Activated CD8-positive, alpha-beta memory T cell treated with anti-CD3 and anti-CD28 coated beads, Interleukin-2, amount 50 U/mL, for 24 hours (primary cell): ENCODE data around the gene QSOX1.

Source experiments
- DNase-seq: peaks from one replicate; pipeline ENCODE4 v3.0.0-alpha.2; 2020; ENCODE audit errors: extremely low read depth

Gene QSOX1

DNA sequence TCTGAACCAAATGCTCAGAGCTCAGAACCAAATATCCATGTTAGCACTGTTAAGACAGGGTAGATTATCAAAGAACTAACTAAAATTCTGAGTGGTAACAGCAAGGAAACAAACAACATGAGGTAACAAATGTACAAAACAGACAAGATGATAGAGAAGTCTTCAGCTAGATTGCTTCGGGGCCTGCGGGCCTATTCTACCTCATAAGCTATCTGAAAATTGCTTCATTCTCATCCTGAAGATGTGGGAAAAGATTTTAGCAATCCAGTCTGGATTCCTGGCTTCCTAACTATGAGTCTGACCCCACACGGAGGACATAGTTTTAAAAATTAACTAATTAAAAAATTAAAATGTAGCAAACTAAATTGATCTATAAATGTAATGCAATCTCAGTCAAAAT lies 9.2 kb upstream of the QSOX1 start:
- DNase-seq = no peak

DNA sequence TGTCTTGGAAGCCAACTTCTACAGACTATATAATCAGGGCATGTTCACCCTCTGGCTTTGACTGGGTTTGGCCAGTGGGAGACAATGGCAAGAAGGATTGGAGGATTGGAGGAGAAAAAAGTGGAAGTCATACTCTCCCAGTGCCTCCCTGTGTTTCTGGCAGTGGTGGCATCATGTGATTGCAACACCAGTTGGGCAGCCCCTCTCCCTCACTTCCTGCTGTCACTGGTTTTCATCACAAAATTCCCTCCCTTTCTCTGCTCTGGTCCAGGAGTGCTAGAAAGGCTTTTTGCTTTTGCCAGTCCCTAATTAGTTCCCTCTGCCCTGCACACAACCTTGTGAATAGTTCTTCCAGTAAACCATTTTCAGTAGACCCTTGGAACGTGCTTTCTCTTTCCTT lies 3.7 kb upstream of the QSOX1 start:
- no peak for DNase-seq

DNA sequence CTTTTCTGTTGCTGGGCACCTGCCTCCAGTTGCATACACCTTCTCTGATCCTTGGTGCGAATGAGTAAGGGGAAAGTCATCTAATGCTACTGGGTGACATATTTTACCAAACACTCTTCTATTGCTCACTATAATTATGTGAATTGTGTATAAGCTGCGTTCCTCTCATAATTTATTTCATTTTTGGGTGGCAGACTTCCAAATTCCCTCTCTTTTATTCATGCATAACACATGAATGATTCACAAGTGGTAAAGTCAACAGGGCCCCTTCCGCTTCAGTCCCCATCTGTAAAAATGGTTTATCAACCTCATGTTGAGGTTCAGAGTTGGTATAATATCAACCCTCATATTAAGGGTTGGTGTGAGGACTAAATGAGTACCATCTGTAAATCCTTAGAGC lies 3.2 kb upstream of the QSOX1 start:
- no peak for DNase-seq

DNA sequence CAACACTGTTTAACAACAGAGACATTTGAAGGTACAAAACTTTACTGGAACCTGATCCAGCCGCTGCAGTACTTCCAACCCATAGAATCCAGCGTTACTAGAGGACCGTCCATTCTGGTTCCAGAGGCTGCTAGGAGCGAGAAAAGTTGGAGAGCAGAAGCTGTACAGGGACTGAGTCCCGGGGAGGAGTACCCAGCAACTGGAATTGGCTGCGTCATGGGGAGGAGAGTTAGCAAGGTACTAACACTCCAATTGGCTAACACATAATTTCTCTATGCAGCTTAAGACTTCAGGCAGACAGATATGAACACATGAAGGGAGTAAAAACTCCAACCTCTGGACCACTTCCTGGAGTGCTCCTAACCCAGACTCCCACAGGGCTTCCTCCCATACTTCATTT lies 2.1 kb upstream of the QSOX1 start:
- no peak for DNase-seq

DNA sequence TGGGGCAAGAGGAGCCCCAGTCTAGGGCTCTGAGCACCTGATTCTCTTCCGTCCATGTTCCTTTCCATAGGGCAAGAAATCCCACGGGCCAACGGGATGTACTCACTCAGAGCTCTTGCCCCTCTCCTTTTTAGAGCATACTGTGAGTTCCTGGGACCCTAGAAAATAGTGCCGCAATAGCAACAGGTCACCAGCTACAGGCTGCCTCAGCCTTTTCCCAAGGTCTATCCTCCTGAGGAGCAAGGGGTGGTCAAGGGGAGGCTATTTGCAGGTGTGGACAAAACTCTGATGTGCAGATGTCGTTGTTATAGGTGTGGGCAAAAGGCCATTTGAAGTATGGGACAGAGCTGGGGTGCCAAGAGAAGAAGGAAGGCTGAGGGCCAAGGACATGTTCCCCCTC lies 1.6 kb upstream of the QSOX1 start:
- no peak for DNase-seq

DNA sequence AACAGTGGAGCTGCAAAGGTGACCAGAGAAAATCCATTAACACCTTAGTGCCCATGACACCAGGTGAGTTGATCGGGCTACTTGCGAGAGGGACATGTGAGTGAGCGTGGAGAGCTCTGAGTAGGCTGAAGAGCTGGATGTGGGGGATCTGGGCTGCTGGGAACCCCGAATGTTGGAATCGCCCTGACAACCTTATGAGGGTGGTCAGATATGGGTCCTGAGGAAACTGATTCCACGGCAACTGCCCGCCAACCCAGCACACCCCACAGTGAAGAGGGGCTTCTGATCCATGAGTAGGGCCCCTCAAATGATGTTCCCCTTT lies 705 bp upstream of the QSOX1 start:
- DNase-seq = no peak

DNA sequence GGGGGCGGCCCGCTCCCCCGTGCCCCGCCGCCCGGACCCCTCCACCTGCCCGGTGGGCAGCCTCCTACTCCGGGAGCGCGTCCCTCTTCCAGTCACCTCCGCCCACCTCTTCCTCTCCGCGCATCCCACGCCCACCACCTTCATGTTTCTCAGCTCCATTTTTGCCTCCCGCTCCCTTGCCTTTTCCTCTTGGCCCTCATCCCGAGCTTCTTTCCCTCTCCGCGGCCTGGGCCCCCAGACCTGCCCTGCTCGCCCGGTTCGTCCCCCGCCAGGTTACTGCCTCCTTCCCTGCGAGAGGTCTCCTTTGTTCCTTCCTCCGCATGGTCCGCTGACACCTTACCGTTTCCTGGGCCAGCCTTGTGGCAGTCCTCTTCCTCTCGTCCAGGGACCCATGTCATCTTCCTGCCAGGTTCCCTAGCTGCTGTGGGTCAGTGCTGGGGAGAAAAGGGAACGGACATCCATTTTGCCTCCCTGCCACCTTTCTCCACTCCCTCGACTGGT lies 563 bp downstream of the QSOX1 start:
- DNase-seq = no peak

DNA sequence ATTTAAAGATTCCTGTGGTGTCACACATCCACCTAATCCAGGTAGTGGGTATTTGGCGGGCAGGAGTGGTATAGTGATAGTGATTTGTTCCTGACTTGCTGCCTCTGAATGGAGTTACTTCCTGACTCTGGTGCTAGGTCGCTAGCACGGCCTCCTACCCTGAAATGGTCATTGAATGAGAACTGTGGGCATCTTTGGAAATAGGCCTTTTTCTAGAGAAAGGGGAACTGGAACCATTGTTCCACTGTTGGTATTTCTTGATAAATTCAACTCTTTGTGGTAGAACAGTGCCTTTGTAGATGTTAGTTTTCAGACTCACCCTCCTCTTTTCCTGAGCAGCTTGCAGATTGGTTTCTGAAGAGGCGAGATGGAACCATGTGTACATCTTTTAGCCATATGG lies 1.5 kb downstream of the QSOX1 start:
- DNase-seq = no peak

DNA sequence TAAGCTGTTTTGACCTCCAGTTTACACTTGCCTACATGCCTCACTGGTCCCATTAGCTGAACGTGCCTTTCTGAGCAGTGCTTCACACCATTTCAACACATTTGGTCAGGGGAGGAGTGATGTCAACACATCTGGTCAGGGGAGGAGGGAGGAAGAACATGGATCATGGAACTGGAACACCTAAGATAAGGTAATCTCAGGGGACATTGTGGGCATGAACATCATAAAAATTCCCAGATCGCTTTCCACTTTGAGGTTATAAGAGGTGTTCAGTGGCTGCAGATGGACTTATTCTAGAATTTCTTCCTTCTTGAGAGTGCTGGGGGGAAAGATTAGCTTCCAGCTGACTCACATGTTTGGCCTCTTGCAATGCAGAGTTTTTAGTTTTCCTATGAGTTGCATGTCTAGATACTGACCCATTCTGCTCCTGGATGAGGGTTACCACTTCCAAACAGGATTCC lies 2.0 kb downstream of the QSOX1 start:
- DNase-seq = no peak

DNA sequence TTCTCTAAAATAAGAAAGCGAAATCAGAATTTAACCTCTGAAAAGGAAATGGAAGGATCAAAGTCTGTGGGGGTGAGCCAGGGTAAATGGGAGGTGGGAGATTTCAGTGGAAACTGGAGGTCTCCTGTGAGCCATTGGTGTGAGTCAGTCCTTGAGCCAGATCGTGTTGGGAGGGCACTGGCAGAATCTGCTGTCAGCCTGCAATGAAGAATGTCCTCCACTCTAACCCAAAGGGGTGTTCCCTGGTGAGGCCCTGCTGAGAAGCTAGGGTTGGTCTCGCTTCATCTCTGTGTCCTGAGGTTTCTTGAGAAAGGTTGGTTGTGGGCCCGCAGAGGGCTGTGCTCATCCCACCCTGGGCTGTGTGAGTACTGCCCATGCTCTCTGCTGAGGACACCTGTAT lies 2.4 kb downstream of the QSOX1 start:
- no peak for DNase-seq

DNA sequence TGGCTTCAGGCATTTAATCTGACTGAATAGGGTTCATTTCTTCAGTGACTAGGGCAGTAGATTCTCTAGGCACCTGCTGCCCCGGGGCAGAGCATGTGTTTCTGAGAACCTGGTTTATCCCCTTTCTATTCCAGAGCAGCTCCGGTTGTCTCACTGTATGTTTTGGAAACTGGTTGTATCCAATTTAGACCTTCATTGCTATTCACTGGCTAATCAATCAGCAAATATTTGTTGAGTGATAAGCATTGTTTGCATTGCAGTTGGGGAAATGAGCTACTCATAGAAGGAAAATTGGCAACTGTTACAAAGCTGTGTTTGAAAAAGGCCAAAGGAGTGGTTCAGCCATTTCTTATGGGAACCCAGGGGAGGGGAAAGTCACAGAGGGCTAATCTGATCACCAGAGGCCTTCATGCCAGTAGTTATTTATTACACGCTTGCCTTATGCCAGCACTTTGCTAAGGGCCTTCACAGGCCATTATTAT lies 2.9 kb downstream of the QSOX1 start:
- no peak for DNase-seq

DNA sequence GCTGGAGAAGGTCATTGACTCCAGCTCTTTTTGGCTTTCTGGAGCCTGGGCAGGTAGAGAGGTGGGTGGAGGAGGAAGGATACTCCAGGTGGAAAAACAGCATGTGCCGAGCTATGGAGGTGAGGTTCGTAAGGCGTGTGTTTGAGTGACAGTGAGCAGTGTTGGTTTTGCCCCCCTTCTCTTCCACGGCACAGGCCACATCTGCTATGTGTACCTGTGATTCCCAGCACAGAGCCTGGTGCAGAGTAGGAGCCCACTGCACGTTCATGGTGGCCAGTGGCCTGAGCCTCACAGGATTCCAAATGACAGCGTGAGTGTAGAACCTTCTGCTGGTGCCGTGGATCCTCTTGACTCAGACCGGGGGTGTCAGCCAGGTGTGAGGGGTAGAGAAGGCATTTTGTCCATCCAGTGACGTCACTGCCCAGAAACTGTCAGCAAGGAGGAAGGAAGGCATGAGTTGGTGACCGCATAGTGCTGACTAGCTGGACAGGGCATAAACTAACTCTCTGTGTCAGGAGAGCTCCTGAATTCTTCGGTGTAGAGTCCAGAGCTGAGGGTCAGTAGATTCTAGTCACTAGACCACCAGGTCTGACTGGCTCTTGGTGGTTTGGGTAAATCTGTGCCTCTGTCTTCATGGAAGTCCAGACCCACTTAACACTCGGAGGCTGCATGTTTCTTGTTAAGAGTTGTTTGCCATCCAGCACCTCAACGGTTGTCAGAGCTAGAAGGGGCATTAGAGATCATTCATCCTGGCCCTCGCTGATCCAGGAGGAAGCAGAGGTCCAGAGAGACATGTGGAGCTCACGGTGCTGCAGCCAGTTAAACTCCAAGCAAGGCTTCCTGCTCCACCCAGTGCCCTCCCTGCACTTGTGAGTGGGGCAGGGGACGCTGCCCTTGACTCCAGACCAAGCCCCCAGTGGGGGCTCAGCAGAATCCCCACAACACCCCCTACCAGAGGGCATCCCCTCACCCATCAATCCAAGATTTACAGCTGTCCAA lies 3.8 kb downstream of the QSOX1 start:
- no peak for DNase-seq

DNA sequence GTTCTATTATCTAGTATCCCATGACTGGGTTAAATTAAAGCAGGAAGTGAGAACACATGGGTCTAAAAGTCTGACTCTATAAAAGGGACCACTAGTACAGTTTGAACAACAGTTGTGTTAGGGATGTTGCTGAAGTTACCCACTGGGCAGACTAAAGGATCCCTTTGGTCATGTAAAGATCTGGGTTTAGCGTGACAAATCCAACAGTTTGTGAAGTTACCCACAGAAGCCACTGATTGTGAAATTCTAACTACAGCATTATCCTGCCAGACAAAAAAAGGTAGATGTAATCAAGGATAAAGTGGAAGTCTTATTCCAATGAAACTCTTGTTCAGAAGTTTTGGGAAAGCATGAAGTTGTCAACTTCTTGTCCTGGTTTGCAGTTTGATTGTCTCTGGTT lies 5.7 kb downstream of the QSOX1 start:
- DNase-seq = no peak

DNA sequence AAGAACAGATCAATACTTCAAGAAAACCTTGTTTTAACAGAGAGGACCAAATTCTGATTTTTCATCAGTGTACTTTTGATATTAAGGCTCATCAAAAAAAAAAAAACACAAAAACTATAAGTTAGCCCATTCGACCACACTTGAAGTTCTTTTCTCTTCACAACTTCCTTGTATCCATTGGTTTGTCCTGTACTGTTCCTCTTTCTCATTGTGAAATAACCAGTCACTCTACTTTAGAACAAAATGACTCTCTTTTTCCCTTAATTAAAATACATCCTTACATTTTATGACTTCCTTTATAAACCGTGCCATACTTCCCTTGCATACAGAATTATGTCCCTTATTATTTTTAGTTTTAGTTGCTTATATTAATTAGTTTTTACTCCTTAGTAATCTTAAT lies 8.4 kb downstream of the QSOX1 start:
- DNase-seq = no peak

DNA sequence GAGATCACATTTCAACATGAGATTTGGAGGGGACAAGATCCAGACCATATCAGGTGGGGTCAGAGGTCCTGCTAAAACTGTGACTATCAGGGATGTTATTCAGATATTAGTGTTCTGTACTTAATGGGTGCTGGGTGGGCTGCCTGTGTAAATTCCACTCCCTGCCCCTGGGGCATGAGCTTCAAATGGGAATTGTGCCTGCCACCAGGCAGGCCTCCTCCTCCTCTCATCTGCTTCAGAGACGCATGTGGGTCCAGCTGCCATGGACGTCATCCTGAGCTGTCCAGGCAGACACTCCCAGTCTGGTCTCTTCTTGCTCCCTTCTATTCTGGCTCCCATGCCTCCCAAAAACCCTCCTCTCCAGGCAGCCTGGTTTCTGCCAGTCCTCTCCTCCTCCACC lies 10.4 kb downstream of the QSOX1 start:
- no peak for DNase-seq

DNA sequence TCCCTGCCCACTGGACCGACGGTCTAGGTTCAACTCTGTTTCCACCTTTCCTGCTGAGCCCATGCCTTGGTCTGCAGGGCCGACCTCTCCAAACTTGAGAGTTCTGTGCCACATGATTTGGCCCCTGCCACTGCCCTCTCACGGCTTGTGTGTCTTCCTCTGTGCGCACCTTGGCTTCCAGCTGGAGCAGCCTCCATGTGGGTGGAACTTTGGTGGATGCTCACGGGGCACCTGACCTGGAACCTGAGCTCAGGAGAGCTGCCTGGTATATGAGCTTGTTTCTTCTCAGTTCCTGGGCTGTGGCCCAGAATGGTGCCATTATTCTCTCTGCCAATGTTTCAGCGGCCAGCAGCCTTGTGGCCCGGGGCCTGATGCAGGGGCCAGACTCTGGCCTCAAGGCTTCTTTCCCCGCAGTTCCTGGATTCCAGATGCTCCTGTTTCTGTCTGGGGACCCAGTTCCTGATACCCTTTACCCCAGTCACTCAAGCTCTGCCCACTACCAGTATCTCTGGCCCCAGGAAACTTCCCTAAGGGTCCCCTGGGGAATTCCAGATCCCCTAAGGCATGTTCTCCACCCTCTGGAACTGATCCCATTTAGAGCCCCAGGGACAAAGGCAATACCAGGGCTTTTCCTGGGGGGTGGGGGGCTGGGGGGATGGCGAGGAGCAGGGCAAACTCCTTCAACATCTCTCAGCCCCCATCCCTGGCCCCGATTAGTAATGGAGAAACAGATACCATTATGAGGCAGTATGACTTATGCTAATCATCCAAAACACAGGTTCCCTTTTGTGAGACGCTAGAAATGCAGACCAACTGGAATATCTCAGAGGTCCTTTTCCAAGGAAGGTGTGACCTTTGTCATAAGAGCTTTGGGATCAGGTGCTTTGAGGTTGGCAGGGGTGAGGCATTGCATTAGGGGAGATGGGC lies 11.1 kb downstream of the QSOX1 start:
- no peak for DNase-seq

DNA sequence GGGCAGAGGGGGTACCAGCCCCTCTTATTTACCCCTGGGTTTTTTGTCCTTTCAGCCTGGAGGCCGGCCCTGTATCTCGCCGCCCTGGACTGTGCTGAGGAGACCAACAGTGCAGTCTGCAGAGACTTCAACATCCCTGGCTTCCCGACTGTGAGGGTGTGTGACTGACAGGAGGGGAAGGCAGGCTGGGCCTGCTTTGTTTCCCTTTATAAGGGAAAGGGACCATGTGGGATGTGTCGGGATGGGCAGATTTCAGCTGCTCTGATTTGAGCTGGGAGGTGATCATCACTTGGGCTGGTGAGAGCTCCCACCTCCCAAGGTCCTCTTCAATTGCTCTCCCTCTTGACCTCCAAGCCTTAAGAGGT lies 11.7 kb downstream of the QSOX1 start:
- DNase-seq = no peak

DNA sequence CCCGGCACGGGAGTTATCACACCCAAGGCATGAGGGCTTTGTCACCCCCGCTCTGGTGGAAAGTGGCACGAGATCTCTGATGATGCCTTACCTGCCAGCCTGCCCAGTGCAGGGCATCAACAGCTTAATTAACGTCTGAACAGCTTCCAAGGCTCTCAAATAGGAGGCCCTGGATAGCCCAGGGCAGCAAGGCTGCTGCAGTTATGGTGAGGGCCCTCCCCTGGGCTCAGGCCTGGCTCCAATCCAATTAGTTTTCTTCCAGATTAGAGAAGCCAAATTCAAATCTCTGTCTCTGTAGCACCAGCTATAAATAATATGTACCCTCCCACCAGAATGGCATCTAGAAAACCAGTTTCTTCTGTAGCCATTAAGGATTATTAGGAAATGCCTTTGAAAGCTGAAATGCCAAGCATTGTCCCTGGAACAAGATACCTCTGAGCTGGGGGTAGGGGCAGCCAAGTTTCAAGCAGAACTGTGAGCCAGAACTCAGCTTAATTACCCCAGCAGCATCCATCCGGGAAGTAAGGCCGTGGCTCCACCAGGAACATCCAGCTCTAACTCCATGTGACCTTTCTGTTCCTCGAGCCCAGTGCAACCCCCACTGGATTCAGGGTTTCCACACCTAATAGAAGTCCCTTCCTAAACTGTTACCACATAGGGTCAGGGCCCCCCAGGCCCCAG lies 12.5 kb downstream of the QSOX1 start:
- no peak for DNase-seq

DNA sequence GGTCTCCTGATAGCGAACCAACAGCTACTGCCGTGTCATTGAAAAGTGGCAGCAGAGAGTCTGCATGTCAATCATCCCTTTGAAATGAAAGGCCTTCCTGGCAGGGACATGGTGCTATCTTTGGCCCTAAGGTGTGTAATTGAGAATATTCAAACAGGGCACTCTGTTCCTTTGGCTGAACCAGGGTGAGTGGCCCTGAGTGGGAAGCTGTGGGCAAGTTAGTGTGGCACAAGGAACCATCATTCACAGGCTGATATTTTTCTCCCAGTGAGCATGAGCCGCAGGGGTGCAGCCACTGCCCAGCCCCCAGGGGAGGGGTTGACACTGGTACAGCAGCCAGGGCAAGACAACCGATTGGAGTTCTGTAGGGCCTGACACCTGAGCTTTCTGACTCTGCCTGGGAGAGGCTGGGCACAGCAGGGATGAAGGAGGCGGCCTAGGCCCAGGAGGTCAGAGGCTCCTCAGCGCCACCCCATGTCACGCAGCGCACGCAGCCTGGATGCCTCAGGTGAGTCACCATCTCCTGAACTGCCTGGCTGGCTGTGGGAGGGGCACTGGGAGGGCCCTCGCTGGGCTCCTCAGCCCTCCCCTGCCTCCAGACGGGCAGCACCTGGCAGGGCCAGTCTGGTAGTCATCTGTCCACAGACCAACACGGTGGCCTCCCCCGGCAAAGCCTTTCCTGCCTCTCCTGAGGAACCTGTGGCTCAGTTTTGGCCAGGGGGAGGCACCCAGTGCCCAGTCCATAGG lies 13.2 kb downstream of the QSOX1 start:
- DNase-seq = no peak

DNA sequence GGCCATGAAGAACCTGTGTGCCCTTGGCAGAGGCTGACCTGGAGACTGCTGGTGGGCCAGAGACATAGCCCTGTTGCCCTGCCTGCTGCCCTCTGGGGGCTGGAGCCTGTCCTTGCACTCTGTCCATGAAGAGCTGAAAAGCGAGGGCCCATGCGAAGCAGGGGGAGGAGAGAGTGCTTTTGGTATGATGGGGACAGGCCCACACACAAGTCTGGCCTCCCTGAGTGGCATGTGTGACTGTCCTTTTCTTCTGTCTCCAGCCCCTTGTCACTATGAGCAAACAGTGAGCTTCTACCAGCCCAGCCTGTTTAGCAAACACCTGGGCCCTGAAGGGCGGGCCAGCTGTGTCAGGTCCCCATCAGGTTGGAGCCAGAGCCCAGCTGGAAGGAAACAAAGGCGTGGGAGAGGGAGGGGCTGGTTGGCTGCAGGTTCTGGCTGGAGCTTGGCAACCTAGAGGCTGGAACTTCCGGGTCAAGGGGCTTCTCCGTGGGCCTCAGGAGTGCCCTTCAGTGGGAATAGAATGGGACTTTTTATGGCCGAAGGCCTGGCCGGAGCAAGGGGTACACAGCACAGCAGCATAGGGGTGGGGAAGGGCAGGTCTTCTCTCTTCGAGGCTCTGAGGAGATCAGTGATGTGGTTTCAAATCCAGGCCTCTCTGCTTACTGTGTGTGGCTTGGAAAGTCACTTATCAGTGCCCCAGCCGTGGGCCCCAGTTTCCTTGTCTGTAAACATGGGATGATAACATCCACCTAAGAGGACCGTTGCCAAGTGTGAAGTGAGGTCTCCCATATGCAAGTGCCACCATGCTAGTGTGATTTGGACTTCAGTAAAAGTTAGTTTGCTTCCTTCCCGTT lies 14.3 kb downstream of the QSOX1 start:
- no peak for DNase-seq
